Brain microvascular endothelial cell (primary cell): Measurements from ENCODE around the gene ANO3.

ENCODE experiments used
- DNase-seq: peaks from one replicate; pipeline ENCODE4 v3.0.0-alpha.2; 2020
- H3K27ac ChIP-seq: fragments of 250-450 bp; sonication (Bioruptor Pico); 2 replicates; pipeline ENCODE4 v1.5.1; 2020; ENCODE audit warnings: mild to moderate bottlenecking, moderate library complexity
- H3K27me3 ChIP-seq: fragments of 250-450 bp; sonication (Bioruptor Pico); replicated peaks from 2 replicates; pipeline ENCODE4 v1.5.1; 2020; ENCODE audit warnings: mild to moderate bottlenecking
- H3K36me3 ChIP-seq: fragments of 250-450 bp; sonication (Bioruptor Pico); replicated peaks from 2 replicates; pipeline ENCODE4 v1.5.1; 2020; ENCODE audit warnings: mild to moderate bottlenecking
- H3K4me3 ChIP-seq: 2 replicates; pipeline ENCODE4 v1.5.1; 2011; ENCODE audit warnings: low read depth, mild to moderate bottlenecking, control low read depth, low read length, moderate library complexity
- in situ Hi-C: cut with HindIII; loops from 2 replicates; pipeline ENCODE4 v1.10.0; 2017; ENCODE audit warnings: low sequenced_read_pairs, low pct_ligation_motif_present
- TF ChIP-seq, protein P1 (sequence below): IDR thresholded peaks from 2 replicates; pipeline ENCODE4 v1.5.1; 2011; ENCODE audit warnings: low read depth, mild to moderate bottlenecking, moderate library complexity, low read length, control low read depth, inconsistent platforms; ENCODE audit errors: missing control alignments

Gene ANO3

DNA sequence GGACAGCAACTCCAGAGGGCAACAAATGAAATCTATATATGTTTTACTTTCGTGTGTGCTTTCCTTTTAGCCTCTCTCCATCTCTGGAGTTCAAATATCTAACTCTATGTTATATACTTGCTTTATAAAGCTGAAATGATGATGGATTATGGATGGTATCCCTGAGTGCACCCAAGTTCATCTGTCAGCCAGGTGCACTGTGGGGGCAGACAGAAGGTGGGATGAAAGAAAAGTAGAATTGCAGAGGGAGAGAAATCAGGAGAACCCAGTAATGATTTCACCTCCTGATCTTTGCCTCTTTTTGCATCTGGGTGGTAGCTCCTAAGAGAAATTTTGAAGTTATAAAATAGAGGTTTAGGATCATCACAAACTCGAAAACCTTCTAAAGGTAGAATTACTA is 237.7 kb downstream of the ANO3 start:
- DNase-seq = no peak
- Histone ChIP-seq H3K36me3 (no peaks in the 10 kb centered on the region), H3K27ac (no peak overlapping the region), H3K4me3 (no peak overlapping the region), H3K27me3 (no peaks in the 10 kb centered on the region)
- TF ChIP-seq, protein P1, sequence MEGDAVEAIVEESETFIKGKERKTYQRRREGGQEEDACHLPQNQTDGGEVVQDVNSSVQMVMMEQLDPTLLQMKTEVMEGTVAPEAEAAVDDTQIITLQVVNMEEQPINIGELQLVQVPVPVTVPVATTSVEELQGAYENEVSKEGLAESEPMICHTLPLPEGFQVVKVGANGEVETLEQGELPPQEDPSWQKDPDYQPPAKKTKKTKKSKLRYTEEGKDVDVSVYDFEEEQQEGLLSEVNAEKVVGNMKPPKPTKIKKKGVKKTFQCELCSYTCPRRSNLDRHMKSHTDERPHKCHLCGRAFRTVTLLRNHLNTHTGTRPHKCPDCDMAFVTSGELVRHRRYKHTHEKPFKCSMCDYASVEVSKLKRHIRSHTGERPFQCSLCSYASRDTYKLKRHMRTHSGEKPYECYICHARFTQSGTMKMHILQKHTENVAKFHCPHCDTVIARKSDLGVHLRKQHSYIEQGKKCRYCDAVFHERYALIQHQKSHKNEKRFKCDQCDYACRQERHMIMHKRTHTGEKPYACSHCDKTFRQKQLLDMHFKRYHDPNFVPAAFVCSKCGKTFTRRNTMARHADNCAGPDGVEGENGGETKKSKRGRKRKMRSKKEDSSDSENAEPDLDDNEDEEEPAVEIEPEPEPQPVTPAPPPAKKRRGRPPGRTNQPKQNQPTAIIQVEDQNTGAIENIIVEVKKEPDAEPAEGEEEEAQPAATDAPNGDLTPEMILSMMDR = no peak
- in situ Hi-C loops = no loop called here

DNA sequence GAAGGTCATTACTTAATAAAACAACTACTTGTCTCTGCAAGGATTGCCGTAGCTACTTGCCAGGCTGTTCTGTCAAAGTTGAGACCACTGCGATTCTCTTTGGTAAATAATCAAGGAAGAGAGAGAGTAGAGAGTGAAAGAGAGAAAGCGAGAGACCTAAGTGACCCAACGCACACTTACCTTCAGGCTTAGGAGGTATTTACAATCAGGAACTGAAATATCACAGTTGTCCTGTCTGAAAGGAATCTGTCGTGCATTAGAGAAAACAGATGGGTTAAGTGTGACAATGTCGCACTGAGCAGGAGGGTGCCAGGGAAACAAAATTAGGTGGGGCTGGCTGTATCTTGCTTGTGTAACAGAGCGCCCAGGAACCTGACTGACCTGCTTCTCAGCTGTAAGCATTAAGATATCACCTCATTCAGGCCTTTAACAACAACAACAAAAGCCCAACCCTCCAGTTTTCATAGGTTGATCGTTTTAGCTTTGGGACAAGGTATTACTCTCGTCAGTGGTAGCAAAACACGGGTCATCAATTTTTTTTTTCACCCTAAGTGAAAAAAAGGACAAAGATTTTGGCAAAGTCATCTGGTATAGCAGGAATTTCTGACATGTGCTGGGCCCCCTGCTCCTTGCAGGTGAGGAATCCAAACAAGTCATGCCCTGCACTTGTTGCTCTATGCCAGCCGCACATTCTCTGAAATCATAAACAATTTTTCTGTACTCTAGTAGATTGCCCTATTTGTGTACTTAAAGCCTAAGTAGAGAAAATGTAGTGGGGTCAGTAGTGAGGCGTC is 240.1 kb downstream of the ANO3 start, which contains the start of gene MUC15:
Gene MUC15 (minus strand): TSS at position 403 of the 794 bp plus-strand sequence. CDS start 5,169 bp downstream, outside the sequence.
- Histone ChIP-seq H3K27me3 (no peaks in the 10 kb centered on the region), H3K36me3 (no peaks in the 10 kb centered on the region), H3K27ac (no peak within 1 kb of the TSS), H3K4me3 (no peak within 1 kb of the TSS)
- DNase-seq = no peak
- in situ Hi-C loops = no loop called here
- TF ChIP-seq, protein P1 = no peak

DNA sequence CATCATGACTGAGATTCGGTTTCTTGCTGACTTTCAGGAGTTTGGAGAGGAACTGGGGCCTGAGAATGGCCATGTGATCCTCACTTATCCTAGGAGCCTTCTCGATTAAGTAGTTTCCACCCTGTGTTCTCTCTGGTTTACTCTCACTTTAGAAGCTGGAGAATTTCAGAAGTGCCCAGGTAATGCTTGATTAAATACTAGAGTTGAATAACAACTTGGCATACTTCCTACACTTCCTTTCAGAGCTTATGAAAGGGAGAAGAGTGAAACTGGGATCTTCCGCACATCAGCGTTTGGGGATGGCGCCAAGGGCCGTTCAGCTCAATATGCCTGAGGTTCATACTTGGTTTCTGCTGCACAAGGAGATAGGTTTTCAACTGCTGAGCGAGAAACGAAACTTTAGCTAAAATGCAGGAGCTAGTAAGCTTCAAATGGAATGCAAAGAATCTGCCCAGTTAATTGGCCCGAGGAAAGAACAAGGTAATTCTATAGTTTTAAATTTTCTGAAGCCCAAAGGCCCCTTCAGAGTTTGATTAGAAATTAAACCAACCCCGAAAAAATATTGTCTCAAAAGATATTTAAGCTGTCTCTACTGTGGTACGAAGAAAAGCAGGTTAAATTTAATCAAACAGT is 241.0 kb downstream of the ANO3 start:
- in situ Hi-C loops = no loop called here

DNA sequence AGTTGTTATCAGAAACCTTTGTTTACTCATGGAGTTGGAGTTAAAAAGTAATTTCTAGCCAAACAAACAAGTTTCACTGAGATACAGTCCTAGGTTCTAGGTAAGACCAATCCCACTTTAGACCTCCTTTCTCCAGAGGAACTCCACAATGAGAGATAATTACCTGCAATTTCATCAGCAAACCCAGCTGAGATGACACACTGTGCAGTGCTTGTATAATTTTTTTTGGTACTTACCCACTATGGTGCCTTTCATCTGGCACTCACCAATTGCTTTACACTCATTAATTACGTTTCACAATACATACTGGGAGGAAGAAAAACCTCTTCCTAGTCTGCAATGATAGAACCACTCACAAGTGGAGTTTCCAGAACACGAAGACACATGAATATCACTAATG is 242.0 kb downstream of the ANO3 start:
- TF ChIP-seq, protein P1 = no peak
- no peaks in the 10 kb centered on the region for H3K36me3 ChIP-seq
- in situ Hi-C loops = no loop called here
- no peak overlapping the region for H3K27ac ChIP-seq
- no peak overlapping the region for H3K4me3 ChIP-seq
- no peak for DNase-seq
- H3K27me3 ChIP-seq = no peaks in the 10 kb centered on the region

More for the DNA sequence above, 241.0 kb downstream of the ANO3 start:
- Histone ChIP-seq H3K27me3 (no peaks in the 10 kb centered on the region), H3K4me3 (no peak overlapping the region), H3K27ac (no peak overlapping the region), H3K36me3 (no peaks in the 10 kb centered on the region)
- TF ChIP-seq, protein P1 = no peak
- DNase-seq = no peak

DNA sequence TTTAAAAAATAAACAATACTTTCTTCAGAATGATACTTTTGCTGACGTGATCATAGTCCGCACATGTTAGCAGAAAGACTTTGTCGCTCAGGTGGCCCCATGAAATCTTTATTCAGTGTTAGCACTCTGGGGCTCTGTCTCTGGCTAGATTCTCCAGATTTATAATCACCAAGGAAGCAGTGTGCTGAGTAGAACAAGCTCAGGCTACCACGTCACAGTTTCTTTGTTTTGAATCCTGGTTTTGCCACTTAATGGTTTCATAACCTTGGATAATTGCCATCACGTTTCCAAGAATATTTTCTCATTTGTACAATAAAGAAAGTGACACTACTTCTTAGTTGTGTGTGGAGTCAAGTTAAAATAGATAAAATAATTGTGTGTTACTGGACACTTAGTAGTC is 244.0 kb downstream of the ANO3 start:
- in situ Hi-C loops = no loop called here
- no peak overlapping the region for H3K27ac ChIP-seq
- TF ChIP-seq, protein P1 = no peak
- DNase-seq = no peak
- H3K36me3 ChIP-seq = no peaks in the 10 kb centered on the region
- H3K27me3 ChIP-seq = no peaks in the 10 kb centered on the region
- H3K4me3 ChIP-seq = no peak overlapping the region
